Psoas muscle (tissue), 8 donors: ENCODE data around the gene HOXD4. TPM values are rescaled to one million over a fixed set of nuclear protein-coding genes. Genes with fewer than 3 reads are reported as not detected.

Experiments
- ATAC-seq, 4 donors: fragments of 200-7000 bp; cut with Tn5 transposase; one replicate each; pipeline ENCODE4 v1.9.1; 2020; ENCODE audit warnings: moderate library complexity in 3 of 4, mild to moderate bottlenecking in 2 of 4
- DNase-seq, 2 donors: peaks; one replicate each; pipeline ENCODE4 v3.0.0-alpha.2; 2020
- H3K27ac ChIP-seq: fragments of 200-600 bp; one replicate; pipeline ENCODE4 v1.8.0; 2022
- H3K27me3 ChIP-seq, 3 donors: fragments of 200-600 bp in 1 of 3; one replicate each; pipeline versions ENCODE4 v1.6.1 to v1.8.0; 2013 to 2022; ENCODE audit warnings: low read length in 2 of 3, mild to moderate bottlenecking in 2 of 3, moderate library complexity in 1 of 3; ENCODE audit not compliant: insufficient read depth in 3 of 3
- H3K36me3 ChIP-seq, 2 donors: fragments of 200-600 bp in 1 of 2; one replicate each; pipeline versions ENCODE4 v1.6.1 to v1.8.0; 2013 to 2022; ENCODE audit warnings: low read depth in 1 of 2, mild to moderate bottlenecking in 1 of 2, moderate library complexity in 1 of 2; ENCODE audit not compliant: insufficient read depth in 1 of 2
- H3K4me1 ChIP-seq: fragments of 200-600 bp; one replicate; pipeline ENCODE4 v1.8.0; 2022
- H3K4me3 ChIP-seq: fragments of 200-600 bp; one replicate; pipeline ENCODE4 v1.8.0; 2022; ENCODE audit warnings: mild to moderate bottlenecking
- H3K9me3 ChIP-seq: fragments of 200-600 bp; one replicate; pipeline ENCODE4 v1.8.0; 2022
- WGBS, 3 donors: extraction: QIAGEN DNeasy Blood & Tissue Kit; methylation state at CpG; one replicate each; pipeline versions ENCODE4 v1.1.6 to v1.1.7; 2013; 5-methylcytosine and 5-hydroxymethylcytosine counted together
- intact Hi-C, 2 donors: fragments of 100-400 bp; cut with DNase I; formaldehyde crosslinking; loops; one replicate each; pipeline versions ENCODE4 v1.11.0 to v1.14.2; 2022
- polyA plus RNA-seq, 3 donors: library from polyadenylated mRNA; stranded (reverse); fragments of 200-250 nt; gene quantifications; one replicate each; pipeline ENCODE4 v1.2.3, GENCODE V29; 2013
- total RNA-seq, 4 donors: library from RNA; stranded (reverse); fragmentation: NEBNext Ultra II Directional in 2 of 4; extraction: Animal tissue kit (Norgen Biotek cat#: 25700) in 2 of 4; gene quantifications; one replicate each; pipeline versions ENCODE4 v1.2.1 to v1.2.4, GENCODE V29; 2021 to 2023
- TF ChIP-seq, protein P1 (sequence below): fragments of 200-600 bp; IDR thresholded peaks from one replicate; pipeline ENCODE4 v1.8.0; 2022; ENCODE audit warnings: antibody characterized with exemption
- donor health status: healthy with polysubstance abuse.
- donor health status: DM: no; HTN: no; CAD: no; lungs with moderate emphysema.
- donor health status: Bipolar disorder and iron deficiency.
- donor health status: healthy.
- donor health status: DM: yes; HTN: yes; CAD: no.
- donor health status: DM: no; HTN: no; CAD: no.
- donor health status: DM: no; HTN: no; CAD: no.
- donor health status: DM: yes; HTN: yes; CAD: no.

The HOXD4 gene
- total and polyA plus RNA-seq, 7 donors = 0.26 to 4.1 (median 1.2) TPM

DNA sequence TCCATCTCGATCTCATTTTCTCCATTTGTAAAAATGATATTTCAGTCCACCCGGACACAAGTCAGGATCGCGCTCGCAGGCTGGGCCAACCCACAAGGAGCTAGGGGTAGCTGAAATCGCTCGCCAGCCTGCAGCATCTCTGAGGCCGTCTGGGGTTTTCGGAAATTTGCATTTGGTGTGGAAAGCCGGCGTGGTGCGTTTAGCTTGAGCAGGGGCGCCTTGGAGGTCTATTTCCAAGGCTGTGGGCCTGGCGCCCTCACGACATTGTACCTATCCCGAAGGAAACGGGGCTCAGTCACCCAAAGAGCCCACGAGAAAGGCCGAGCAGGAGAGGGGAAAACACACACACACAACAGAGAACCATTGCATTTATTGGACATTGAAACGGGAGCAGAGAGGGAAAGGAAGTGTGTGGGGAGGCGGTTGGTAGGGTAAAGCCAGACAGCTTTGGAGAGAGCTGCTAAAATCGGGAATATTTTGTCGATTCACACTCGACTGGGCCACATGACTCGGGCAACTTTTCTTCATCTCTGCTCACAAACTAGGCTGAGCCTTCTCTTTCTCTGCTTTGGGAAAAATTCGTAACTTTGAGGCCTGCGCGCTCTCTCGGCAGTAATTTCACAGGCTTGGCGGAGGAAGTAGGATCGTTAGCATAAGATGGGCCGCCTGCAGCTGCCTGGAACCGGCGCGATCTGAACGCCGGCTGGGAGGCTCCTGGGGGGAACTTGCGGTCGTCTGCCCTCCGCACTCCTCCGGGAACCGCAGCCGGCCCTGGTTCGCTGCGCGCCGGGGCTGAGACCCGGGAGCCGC is 23.0 kb upstream of the HOXD4 start:
- TF ChIP-seq, protein P1, sequence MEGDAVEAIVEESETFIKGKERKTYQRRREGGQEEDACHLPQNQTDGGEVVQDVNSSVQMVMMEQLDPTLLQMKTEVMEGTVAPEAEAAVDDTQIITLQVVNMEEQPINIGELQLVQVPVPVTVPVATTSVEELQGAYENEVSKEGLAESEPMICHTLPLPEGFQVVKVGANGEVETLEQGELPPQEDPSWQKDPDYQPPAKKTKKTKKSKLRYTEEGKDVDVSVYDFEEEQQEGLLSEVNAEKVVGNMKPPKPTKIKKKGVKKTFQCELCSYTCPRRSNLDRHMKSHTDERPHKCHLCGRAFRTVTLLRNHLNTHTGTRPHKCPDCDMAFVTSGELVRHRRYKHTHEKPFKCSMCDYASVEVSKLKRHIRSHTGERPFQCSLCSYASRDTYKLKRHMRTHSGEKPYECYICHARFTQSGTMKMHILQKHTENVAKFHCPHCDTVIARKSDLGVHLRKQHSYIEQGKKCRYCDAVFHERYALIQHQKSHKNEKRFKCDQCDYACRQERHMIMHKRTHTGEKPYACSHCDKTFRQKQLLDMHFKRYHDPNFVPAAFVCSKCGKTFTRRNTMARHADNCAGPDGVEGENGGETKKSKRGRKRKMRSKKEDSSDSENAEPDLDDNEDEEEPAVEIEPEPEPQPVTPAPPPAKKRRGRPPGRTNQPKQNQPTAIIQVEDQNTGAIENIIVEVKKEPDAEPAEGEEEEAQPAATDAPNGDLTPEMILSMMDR = no peak
- DNase-seq (no peak), ATAC-seq (no peak)
- H3K36me3 ChIP-seq = no peaks in the 10 kb centered on the region
- H3K4me1 ChIP-seq = peaks cover 36% of the 10 kb centered on the region
- peak overlapping the region; percentile 84 for H3K4me3 ChIP-seq
- peak overlapping the region; percentile 93 for H3K27ac ChIP-seq
- intact Hi-C loops = loop anchor here (2.0 to 5.0 kb wide), 7 partner anchors 329 to 1019 kb away; no protein-coding TSS in a partner anchor
- peaks cover 0 to 4% (median 2%) of the 10 kb centered on the region in 3 donors for H3K27me3 ChIP-seq
- no peaks in the 10 kb centered on the region for H3K9me3 ChIP-seq
- 37 to 44% (median 39%) methylated on average over 49 of the region's 49 CpGs for WGBS, 3 donors

DNA sequence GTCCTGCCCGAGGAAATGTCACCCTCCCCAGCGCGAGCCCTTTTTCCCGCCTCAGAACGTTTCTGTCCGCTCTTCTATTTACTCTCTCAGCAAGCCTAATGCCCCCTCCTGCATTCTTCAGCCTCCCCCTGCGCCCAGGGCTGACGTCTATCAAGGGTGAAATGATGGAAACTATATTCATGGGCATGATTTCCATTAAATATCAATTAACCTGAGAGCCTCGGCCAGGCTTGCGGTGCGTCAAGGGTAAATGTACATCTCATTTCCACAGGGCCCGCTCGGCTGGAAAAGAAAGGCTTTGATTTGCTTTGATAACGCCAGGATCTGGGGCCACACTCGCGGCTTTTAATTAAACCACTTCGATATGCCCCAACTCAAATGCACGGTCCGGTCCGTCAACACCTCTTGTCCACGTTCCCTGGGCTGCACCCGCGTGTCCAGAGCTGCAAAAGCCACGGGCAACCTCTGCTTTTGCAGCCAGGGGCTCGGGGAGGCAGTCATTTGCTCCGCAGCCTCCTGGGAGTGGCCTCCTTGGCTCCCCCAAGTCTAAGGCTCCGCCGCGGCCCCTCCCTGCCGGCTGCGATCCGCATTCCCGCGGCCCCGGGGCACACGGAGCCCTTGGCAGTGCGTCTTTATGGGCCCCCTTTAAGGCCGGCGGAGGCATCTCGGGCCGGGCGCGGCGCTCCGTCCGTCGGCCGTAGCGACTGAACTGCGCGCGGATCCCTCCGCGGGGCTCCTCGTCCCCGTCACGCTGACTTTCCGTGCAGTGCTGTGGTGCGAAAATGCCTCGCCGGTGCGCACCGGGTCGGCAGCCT is 22.2 kb upstream of the HOXD4 start, which contains the start of gene HOXD8:
Gene HOXD8 (plus strand): TSS at position 724 of the 815 bp plus-strand sequence. CDS start 662 bp downstream, outside the sequence.
- H3K27me3 ChIP-seq = peaks cover 0 to 4% (median 0%) of the 10 kb centered on the region in 3 donors
- peak within 1 kb of the TSS; percentile 84 for H3K4me3 ChIP-seq
- ATAC-seq (peak; percentile 66 to 81 (median 80)), DNase-seq (peak; percentile 83 to 93)
- intact Hi-C loops = loop anchor here (2.0 to 5.0 kb wide), 7 partner anchors 328 to 1018 kb away; no protein-coding TSS in a partner anchor
- H3K36me3 ChIP-seq = no peaks in the 10 kb centered on the region
- TF ChIP-seq, protein P1 = no peak
- H3K9me3 ChIP-seq = no peaks in the 10 kb centered on the region
- H3K4me1 ChIP-seq = peaks cover 40% of the 10 kb centered on the region
- 1 to 2% (median 2%) methylated on average over 49 to 64 of the region's 64 CpGs for WGBS, 3 donors
- peak within 1 kb of the TSS; percentile 93 for H3K27ac ChIP-seq

DNA sequence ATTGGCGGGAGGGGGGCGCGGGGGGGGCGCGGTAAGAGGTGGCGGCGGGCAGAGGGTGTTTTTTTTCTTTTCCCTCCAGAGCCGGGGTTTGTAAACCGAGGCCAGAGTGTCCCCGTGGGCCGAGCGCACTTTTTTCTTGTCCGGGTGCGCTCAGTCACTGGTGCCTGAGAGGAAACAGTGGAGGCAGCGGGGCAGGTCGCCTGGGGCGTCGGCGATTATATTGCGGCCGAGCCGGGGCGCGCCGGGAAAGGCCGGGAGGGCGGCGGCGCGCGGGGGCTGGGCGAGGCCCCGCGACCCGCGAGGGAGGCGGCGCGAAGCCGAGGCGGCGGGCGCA is 21.6 kb upstream of the HOXD4 start:
- 0 to 1% (median 0%) methylated on average over 17 to 43 of the region's 43 CpGs for WGBS, 3 donors
- no peaks in the 10 kb centered on the region for H3K9me3 ChIP-seq
- intact Hi-C loops = loop anchor here (2.0 to 5.0 kb wide), 7 partner anchors 328 to 1018 kb away; no protein-coding TSS in a partner anchor
- peaks cover 41% of the 10 kb centered on the region for H3K4me1 ChIP-seq
- H3K27ac ChIP-seq = peak overlapping the region; percentile 93
- peak; percentile 44 to 52 (median 48) for ATAC-seq
- no peaks in the 10 kb centered on the region for H3K36me3 ChIP-seq
- peak overlapping the region; percentile 84 for H3K4me3 ChIP-seq
- TF ChIP-seq, protein P1 = no peak
- peaks cover 0 to 4% (median 0%) of the 10 kb centered on the region in 3 donors for H3K27me3 ChIP-seq
- DNase-seq = peak; percentile 56 to 78

DNA sequence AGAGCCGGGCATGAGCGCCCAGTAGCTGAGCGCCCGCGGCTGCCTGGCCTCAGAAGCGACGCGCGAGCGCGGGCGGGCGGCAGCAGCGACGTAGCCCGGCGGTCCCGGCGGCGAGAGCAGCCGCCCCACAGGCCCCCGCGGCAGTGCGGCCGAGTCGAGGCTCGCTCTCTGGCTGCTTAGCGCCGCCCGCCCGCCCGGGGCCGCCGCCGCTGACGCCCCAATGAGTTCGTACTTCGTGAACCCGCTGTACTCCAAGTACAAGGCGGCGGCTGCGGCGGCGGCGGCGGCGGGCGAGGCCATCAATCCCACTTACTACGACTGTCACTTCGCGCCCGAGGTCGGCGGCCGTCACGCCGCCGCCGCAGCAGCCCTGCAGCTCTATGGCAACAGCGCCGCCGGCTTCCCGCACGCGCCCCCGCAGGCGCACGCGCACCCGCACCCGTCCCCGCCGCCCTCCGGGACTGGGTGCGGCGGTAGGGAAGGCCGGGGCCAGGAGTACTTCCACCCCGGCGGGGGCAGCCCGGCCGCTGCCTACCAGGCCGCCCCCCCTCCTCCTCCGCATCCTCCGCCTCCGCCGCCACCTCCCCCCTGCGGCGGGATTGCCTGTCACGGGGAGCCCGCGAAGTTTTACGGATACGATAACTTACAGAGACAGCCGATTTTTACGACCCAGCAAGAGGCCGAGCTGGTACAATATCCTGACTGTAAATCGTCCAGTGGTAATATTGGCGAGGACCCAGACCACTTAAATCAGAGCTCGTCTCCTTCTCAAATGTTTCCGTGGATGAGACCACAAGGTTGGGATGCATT is 21.0 kb upstream of the HOXD4 start:
- H3K27ac ChIP-seq = peak overlapping the region; percentile 93
- no peaks in the 10 kb centered on the region for H3K9me3 ChIP-seq
- no peaks in the 10 kb centered on the region for H3K36me3 ChIP-seq
- ATAC-seq = peak; percentile 50 to 68 (median 57)
- peak; percentile 55 to 77 for DNase-seq
- intact Hi-C loops = no loop called here
- peaks cover 0 to 4% (median 0%) of the 10 kb centered on the region in 3 donors for H3K27me3 ChIP-seq
- TF ChIP-seq, protein P1 = peak; percentile 6
- peak overlapping the region; percentile 84 for H3K4me3 ChIP-seq
- WGBS, 3 donors = 0 to 1% (median 1%) methylated on average over 37 to 100 of the region's 100 CpGs
- H3K4me1 ChIP-seq = peaks cover 46% of the 10 kb centered on the region
